NCI-H146 treated with DMSO at 0.1 percent for 48 hours (cell line): ENCODE data around the gene RFXANK.
"Not testable (repeated sequence)": the region's sequence is repeated elsewhere in the genome, so short reads cannot be mapped to it uniquely, and the experiment has no call there.

Source experiments
- DNase-seq: peaks from one replicate; lab custom pipeline; 2025; ENCODE audit not compliant: unreplicated experiment; lab: John Stamatoyannopoulos, UW

Gene RFXANK, protein sequence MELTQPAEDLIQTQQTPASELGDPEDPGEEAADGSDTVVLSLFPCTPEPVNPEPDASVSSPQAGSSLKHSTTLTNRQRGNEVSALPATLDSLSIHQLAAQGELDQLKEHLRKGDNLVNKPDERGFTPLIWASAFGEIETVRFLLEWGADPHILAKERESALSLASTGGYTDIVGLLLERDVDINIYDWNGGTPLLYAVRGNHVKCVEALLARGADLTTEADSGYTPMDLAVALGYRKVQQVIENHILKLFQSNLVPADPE

DNA sequence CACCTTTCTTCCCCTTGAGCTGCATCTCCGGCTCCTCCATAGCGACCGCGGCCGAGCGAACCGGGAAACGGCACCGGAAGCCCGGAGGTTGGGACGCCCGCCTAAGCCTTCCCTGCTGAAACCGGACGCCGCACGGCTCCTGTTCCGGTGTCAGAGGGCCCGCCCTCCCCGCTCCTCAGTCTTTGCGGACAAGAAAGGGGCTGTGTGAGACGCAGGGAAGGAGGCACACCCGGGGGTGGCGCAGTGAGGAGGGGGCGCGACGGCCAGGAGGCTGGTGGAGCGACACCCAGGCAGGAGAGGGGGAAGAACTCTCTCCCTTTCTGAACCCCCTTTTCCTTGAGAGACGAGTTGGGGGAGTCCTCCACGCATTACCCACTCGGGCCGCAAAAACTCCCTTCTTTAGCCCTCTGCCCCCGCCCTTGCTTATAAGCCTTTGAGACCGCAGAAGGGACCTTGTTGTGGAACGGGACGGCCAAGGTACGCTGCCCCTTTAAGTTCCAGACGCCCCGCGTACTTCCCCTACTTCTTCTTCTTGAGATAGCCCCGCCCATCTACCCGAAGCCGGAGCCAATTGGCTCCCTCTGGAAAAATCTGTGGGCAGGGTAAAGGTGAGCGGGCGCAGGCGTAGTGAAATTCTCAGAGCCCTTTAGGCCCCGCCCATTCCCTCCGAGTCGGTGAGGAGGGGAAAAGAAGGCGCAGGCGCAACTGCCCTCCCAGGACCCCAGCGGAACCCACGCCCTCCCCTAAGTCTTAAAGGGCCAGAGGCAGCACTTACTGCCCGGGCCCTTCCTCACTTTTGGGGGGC is at the start of gene RFXANK, which contains the start of gene BORCS8:
TSS of gene RFXANK (plus strand) at position 181 of the 805 bp plus-strand sequence. CDS start 1,689 bp downstream, outside the sequence.
TSS of gene BORCS8 (minus strand) at position 75 of the 805 bp plus-strand sequence. CDS start at position 40, 35 bp downstream.
- DNase-seq: peak; percentile 99

DNA sequence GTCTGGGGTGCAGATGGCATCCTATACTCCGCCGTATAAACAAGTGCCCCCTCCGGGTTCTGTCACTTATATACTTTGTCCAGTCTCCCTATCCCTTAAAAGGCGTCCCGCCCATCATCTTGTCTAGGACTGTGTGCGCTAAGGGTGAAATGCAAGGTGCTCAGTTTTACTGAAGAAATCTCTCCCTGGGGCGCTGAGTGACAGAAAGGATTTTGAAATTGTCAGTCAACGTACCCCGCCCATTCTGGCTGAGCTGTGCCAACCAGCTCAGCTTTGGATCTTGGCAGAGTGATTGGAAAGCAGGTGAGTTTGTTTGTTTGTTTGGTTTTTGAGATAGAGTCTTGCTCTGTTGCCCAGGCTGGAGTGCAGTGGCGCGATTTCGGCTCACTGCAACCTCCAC is 49.7 kb upstream of the RFXANK start:
- DNase-seq: no peak

DNA sequence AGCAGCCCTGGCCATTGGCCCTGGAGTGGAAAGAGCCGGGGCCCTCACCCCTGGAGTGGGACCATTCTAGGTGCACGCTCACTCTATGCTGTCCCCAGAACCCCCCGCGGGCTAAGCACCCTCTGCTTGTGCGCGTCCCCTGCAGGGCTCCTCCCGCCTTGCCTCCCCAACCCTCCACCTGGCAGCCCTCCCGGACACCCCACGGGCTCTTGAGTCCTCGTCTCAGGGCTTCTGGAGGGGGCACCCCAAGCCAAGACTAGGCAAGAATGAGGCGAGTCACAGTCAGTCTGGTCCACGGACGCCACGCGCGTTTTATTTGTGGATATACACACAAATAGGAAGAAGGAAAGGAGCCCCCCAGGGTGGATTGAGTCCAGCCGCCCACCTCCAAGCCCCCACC is 46.8 kb upstream of the RFXANK start:
- DNase-seq: no peak

DNA sequence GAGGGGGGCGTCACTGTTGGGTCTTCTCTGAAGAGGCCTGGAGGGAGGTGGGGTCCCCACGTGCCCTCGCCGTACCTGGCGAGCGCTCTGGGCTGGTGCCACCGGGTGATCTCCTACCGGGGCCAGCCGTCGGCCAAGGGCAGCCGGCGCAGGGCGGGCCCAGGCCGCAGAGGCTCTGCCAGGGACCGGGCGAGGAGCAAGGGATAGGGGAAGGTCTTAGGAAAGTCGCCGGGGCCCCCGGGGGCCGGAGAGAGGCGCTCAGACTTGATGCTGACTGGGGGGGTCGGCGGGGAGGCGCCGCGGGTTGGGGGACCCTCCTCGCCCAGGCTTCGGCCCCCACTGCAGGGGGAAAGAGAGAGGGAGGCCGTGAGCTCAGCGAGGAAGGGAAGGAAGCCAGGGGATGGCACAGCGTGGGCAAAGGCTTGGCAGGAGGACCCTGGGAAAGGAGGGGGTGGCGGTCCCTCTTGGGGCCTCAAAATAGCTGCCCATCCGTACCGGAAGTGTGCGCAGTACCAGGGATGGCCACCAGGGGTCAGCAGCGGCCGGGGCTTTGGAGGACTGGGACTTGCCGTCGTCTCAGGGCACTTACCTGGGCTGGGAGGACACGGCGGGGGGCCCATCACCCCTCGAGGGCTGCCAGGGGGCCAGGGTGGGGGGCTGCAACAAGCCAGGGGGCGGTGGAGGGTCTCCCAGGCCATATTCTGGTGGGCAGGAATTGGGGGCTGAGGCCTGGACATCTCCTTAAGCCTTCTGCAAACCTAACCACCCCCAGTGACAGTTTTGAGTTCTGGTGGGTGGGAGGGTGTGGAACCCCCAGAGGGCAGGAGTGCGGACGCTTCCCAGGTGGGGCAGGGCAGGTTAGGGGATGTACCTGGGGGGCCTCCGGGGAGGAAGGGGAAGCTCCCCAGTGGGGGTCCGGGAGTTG is 46.1 kb upstream of the RFXANK start:
- peak; percentile 55 for DNase-seq

DNA sequence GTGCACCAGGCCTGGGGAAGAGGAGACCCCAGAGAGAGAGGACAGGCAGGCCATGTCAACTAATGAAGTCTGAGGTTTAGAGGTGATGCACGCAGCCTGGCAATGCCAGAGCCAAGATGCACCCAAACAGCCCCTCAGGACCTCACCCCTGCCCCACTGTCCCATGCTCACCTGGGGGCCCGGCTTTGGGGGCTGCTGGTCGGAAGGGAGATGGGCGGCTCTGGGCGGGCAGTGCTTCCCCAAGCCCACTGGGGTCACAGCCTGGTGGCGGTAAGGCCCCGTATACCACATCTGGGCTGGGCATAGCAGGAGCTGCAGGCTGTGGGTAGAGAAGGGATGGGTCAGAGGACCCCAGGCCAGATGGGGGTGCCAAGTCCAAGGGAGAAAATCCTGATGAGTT is 45.2 kb upstream of the RFXANK start:
- no peak for DNase-seq

DNA sequence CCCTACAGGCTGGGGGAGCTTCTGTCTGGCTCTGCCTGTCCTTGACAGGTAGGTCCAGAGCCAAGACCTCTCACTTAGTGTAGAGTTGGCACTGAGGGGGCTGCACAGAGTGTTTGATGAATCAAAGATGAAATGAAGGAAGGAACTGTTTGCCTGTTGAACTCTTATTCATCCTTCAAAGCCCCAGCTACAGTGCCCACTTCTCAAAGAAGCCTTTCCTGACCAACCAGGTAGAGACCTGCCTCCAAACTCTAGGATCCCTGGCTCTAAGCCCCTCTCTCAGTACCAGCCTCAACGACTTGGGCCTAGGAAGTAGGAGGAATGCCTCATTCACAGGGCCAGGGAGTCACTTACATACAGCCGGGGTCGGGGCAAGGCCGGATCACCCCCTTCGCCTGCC is 44.7 kb upstream of the RFXANK start:
- DNase-seq: no peak

DNA sequence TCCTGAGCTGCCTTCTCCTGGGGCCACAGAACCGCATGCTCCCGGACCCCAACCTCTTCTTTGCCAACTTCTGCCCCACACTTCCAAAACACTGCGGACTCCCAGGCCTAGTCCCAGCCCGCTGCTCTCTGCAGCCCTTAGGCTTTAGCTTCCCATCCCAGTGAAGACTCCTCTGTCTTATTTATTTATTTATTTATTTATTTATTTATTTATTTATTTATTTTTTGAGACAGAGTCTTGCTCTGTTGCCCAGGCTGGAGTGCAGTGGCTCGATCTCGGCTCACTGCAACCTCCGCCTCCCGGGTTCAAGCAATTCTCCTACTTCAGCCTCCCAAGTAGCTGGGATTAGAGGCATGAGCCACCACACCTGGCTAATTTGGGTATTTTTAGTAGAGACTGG is 43.6 kb upstream of the RFXANK start:
- DNase-seq: not testable (repeated sequence)

DNA sequence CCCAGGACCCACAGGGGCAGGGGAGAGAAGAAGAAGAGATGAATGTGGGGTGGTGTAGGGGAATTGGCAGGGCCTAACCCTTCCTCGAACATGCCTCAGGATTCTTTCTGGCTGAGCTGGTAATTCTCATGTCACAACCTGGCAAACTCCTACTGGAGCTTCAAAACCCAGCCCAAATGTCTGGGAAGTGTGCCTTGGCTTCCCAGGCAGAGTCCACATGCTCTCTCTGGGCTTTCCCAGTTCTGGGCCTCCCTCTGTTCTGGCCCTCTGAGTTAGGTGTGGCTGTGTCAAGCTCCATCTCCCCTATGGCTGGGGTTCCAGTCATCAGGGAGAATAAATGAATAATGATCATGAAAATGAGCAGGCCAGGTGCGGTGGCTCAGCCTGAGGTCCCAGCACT is 42.6 kb upstream of the RFXANK start:
- no peak for DNase-seq

DNA sequence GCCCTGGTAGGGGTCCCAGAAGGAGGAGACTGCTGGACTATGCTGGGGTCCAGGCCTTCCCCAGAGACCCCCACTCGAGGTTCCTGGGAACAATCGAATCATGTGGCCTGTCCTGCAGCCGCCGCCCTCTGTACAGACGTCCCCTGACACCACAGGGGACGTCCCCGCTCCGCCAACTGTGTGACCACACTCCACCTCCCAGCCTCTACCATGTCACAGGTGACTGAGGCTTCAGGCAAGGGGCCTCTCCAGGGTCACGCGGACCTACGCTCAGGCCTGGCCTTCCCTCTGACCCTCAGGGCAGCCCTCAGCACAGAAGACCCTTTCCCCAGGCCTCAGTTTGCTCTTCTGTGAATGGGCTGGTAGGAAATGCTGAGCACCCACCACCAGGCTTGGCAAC is 40.6 kb upstream of the RFXANK start:
- DNase-seq: no peak

DNA sequence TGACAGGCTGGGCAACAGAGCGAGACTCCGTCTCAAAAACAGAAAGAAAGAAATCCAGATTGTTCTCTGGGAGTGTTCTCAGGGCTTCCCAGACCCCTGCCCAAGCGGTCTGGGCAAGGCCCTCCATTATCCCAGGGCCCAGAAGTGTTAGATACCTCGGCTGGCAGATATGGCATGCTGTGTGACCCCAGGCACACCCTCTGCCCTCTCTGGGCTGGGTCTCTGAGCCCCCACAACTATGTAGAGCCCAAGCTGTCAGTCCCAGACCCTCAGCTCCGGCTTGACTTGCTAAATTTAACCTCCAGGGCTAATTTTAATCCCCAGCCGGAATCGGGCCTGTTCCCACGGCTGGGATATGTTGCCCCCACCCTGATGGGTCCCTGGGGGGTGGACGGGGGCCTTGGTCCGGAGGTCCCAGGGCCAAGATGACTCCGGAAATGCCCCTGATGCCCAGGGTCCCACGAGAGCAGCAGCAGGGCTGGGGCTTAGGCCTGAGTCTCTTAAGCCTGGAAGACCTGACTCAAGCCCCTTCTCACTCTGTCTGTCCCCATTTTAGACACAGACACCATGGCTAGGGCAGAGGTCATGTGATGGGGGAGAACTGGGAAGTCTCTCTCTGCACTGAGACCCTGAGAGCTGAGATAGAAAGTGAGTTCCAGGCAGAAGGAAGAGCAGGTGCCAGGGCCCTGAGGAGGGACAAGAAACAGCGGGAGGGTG is 39.2 kb upstream of the RFXANK start:
- no peak for DNase-seq

DNA sequence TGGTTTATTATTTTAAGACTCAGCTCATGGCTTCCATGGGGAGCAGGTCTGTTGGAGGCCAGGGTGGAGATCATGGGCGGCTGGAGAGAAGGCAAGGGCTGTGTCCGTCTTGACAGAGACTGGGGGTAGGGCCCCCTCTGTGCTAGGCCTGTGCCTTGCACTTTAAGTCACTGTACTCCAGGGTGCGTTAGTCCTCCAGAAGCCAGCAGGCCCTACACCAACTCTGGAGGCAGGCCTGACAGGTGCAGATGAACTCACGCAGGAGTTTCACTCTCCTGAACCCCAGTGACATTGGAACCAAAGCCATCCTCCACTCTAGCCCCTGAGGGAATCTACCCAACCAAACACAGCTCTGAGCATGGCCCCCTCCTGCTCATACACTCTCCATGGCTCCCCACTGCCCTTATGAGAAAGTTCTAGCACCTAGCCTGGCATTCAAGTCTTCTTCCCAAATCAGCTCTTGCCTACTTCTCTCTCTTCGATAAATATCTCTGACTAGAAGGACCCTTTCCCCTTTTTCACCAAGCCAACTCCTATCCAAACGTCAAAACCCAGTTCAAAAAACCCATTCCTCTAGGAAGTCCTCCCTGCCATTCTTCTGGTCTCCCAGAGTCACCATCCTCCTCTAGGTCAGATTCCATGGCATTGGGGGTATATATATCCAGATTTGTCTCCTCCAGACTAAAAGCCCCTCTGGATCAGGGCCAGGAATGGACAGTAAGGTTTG is 37.1 kb upstream of the RFXANK start:
- no peak for DNase-seq

DNA sequence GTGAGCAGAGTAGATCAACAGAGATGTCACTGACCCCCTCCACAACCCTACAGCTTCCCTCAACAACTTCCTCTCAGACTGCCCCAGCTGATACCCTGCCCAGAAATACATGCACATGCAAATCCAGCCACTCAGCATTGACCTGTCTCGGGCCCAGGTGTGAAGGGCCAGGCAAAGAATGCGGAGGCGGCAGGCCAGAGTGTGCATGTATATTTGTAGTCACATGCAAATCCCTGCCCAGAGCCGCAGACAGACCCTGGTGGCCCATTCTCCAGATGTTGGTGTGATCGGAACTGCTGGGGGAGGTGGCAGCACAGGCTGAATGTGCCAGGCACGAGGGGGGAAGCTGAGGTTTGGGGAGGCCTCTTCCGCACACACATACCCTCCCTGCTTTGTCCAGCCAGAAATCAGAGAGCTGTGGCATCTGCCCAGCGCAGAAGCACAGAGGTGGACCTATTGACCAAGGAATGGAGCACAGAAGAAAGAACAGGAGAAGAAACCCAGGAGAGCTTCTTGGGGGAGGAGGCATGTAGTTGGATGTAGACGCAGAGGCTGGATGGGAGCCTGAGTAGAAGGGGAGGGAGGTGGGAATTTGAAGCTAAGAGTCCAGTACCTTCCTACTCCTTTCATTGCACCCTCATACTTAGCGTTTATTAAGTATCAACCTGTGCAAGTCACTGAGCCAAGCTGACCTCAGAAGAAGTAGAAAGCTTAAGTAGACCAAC is 36.4 kb upstream of the RFXANK start:
- no peak for DNase-seq

DNA sequence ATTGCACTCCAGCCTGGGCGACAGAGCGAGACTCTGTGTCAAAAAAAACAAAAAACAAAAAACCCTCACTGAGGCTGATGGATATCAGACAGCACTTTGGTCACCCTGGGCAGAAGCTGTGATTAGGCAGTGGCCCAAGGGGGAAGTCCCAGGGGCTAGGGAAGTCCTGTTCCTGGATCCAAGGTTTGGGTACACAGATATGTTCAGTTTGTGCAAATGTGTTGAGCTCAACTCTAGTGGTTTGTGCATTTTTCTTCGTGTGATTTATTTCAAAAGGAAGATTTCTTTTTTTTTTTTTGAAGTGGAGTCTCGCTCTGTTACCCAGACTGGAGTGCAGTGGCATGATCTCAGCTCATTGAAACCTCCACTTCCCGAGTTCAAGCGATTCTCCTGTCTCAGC is 34.2 kb upstream of the RFXANK start:
- no peak for DNase-seq

DNA sequence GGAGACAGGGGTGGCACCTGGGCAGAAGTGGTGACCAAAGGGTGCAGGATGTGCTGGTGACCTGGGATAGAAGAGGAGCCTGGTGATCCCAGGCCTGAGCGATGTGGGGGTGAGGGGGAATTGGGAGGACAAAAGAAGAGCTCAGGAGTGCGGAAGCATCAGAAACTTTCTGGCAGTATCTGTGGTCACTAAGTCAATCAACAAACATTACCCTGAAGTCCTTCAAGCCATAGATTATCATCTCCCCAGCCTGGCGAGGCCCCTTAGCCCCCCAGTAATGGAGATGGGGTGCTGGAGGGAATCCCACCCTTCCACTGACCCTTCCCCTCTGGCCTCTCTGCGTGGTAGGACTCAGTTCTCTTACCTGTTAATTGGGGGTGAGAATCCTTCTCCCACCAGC is 32.5 kb upstream of the RFXANK start:
- no peak for DNase-seq

DNA sequence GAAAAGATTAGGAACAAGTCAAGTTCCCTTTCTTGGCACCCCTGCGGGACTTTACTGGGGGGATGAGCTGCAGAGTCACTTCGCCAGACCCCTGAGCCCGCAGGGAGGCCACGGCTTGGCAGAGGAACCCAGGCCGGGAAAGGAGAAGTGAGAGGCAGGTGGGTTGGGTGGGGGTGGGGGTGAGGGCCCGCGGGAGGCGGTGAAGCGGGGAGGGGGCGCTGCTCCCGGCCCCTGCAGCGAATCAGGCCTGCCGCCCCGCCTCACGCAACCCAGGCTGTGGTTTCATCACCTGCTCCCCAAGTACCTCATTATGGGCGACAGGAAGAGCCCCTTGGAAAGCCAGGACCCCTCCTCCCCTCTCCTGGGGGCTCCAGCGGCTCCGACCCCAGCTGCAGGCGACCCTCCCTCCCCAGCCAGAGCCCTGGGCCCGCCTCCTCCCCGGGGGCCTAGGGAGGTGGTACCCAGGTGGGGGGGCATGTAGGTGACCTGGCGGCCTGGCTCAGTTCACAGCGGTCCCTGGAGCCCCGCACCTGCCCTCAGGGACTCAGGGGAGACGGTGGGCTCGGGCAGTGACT is 31.5 kb upstream of the RFXANK start:
- DNase-seq: no peak

DNA sequence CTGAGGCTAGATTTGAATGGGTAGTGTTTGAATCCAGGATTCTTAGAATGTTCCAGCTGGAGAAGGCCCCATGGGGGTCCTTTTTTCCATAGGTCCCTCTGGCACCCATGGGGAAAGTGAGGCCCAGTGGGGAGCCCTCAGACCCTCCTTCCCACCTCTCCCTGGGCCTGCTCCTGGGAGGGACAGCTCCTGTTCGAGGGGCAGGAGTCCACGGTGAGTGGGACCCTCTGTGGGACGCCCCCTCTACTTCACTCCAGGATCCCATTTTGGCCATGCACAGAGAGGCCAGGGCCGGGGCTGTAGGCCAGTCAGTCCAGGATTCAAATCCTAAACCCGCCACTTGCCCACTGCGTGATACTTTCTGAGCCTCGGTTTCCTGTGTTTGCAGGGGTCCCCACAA is 29.6 kb upstream of the RFXANK start:
- DNase-seq: no peak

DNA sequence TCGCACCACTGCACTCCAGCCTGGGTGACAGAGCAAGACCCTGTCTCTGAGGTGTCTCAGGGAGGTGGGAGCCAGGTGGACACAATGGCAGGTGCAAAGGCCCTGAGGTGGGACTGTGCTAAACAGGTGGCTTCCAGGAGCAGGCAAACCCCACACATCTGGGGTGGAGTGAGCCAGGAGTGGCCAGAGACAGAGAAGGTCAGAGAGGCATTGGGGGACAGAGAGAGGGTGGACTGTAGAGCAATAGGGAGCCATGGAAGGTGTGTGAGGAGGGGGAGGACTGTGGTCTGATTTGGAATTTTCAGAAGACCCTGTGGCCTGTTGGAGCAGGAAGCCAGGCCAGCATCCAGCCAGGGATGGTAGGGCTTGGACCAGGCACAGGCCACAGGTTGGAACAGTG is 26.7 kb upstream of the RFXANK start:
- DNase-seq: no peak

DNA sequence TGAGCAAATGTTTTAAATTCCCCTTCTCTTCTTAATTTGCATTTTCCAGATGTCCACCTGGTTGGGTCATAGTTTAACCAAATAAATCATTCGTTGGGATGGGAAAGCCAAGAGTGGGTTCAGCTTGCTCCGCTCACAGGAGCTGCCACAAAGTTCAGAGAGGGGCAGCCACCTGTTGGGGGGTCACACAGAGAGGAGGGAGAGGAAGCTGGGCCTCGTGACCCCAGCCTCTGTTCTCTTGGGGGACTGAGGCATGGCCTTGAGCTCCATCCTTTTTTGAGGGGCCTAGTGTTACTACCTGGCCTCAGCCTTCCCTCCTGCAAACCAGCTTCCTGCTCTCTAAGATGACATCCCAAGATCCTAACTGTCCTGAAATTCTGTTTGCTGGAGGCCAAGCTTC is 24.4 kb upstream of the RFXANK start:
- DNase-seq: no peak
